Common myeloid progenitor, CD34-positive (primary cell): ENCODE results near the gene GRP.

ENCODE experiments used
- CTCF ChIA-PET: fragments of 350-600 bp; sonication (Branson Sonifier 250); formaldehyde crosslinking; loops from one replicate; lab custom pipeline; 2021; ENCODE audit warnings: antibody characterized with exemption; lab: Charles Lee
- POLR2A ChIA-PET: fragments of 350-600 bp; sonication (Branson Sonifier 250); formaldehyde crosslinking; loops from one replicate; lab custom pipeline; 2021; ENCODE audit warnings: antibody characterized with exemption; lab: Charles Lee
- DNase-seq, 3 donors: peaks; one replicate each; pipeline versions ENCODE4 v3.0.0 to v3.0.0-alpha.2; 2013
- H3K27ac ChIP-seq, 2 experiments: 1 replicate in 1 of 2; 2 replicates in 1 of 2; pipeline ENCODE4 v1.7.0; 2013; ENCODE audit warnings: inconsistent platforms in 2 of 2, low read length in 2 of 2, mild to moderate bottlenecking in 2 of 2, low read depth in 1 of 2, moderate library complexity in 1 of 2; ENCODE audit not compliant: severe bottlenecking in 2 of 2, insufficient read depth in 1 of 2, poor library complexity in 1 of 2
- H3K27me3 ChIP-seq, 5 experiments: replicated peaks in 2 of 5; 1 replicate in 3 of 5; 2 replicates in 2 of 5; pipeline versions ENCODE4 v1.6.1 to v1.7.0; 2013; ENCODE audit warnings: low read length in 4 of 5, mild to moderate bottlenecking in 2 of 5, moderate library complexity in 2 of 5, inconsistent platforms in 1 of 5; ENCODE audit not compliant: insufficient read depth in 5 of 5, control insufficient read depth in 4 of 5
- H3K36me3 ChIP-seq, 4 experiments: 1 replicate in 2 of 4; 2 replicates in 2 of 4; pipeline versions ENCODE4 v1.6.1 to v1.7.0; 2013; ENCODE audit warnings: low read length in 3 of 4, control low read depth in 1 of 4, mild to moderate bottlenecking in 1 of 4; ENCODE audit not compliant: control insufficient read depth in 4 of 4, insufficient read depth in 4 of 4
- H3K4me1 ChIP-seq, 4 experiments: 1 replicate in 3 of 4; 2 replicates in 1 of 4; pipeline versions ENCODE4 v1.6.1 to v1.7.1; 2013; ENCODE audit warnings: low read length in 3 of 4, mild to moderate bottlenecking in 3 of 4, control low read depth in 1 of 4, inconsistent platforms in 1 of 4, moderate library complexity in 1 of 4; ENCODE audit not compliant: control insufficient read depth in 4 of 4, insufficient read depth in 4 of 4; ENCODE audit errors: control extremely low read depth in 1 of 4
- H3K4me3 ChIP-seq, 7 experiments: 1 replicate in 4 of 7; 2 replicates in 3 of 7; pipeline versions ENCODE4 v1.5.1 to v1.7.0; 2013; ENCODE audit warnings: mild to moderate bottlenecking in 7 of 7, low read length in 6 of 7, moderate library complexity in 6 of 7, inconsistent platforms in 2 of 7, low read depth in 2 of 7, control low read depth in 1 of 7; ENCODE audit not compliant: insufficient read depth in 4 of 7, control insufficient read depth in 1 of 7; ENCODE audit errors: extremely low read depth in 1 of 7
- H3K9me3 ChIP-seq, 5 experiments: 1 replicate in 4 of 5; 2 replicates in 1 of 5; pipeline versions ENCODE4 v1.6.1 to v1.7.1; 2013; ENCODE audit warnings: low read length in 4 of 5, mild to moderate bottlenecking in 2 of 5, inconsistent platforms in 1 of 5, low read depth in 1 of 5, moderate library complexity in 1 of 5; ENCODE audit not compliant: control insufficient read depth in 4 of 5, insufficient read depth in 2 of 5; ENCODE audit errors: control extremely low read depth in 1 of 5
- WGBS: methylation state at CpG from one replicate; pipeline ENCODE4 v1.1.5; 2013; ENCODE audit not compliant: insufficient coverage; 5-methylcytosine and 5-hydroxymethylcytosine counted together

Gene GRP

GRCh38 chr18:59196161-59196725, 23.7 kb upstream of the GRP start:
- Histone ChIP-seq H3K4me1 (no peaks in the 10 kb centered on the region), H3K27me3 (peaks cover 0 to 3% (median 3%) of the 10 kb centered on the region in 5 experiments), H3K27ac (no peak overlapping the region), H3K36me3 (no peaks in the 10 kb centered on the region), H3K9me3 (no peaks in the 10 kb centered on the region), H3K4me3 (no peak overlapping the region)
- CTCF ChIA-PET: no interaction called here
- 97% methylated on average over 3 of the region's 4 CpGs for WGBS
- POLR2A ChIA-PET: no interaction called here
- DNase-seq: no peak

GRCh38 chr18:59197636-59198035, 22.3 kb upstream of the GRP start:
- CTCF ChIA-PET: interaction anchor here (0.5 kb wide), 1 partner anchor 199 kb away, joined by 3 read pairs; no protein-coding TSS in a partner anchor

GRCh38 chr18:59198215-59198614, 21.7 kb upstream of the GRP start:
- H3K27ac ChIP-seq: no peak overlapping the region
- CTCF ChIA-PET: no interaction called here
- POLR2A ChIA-PET: no interaction called here
- H3K9me3 ChIP-seq: no peaks in the 10 kb centered on the region
- no peaks in the 10 kb centered on the region for H3K4me1 ChIP-seq
- no peaks in the 10 kb centered on the region for H3K36me3 ChIP-seq
- H3K4me3 ChIP-seq: no peak overlapping the region
- 80% methylated on average over 3 of the region's 6 CpGs for WGBS
- no peak for DNase-seq
- H3K27me3 ChIP-seq: peaks cover 0 to 6% (median 3%) of the 10 kb centered on the region in 5 experiments

More at GRCh38 chr18:59197636-59198035, 22.3 kb upstream of the GRP start:
- Histone ChIP-seq H3K4me1 (no peaks in the 10 kb centered on the region), H3K27me3 (peaks cover 0 to 5% (median 3%) of the 10 kb centered on the region in 5 experiments), H3K27ac (no peak overlapping the region), H3K4me3 (no peak overlapping the region), H3K9me3 (no peaks in the 10 kb centered on the region), H3K36me3 (no peaks in the 10 kb centered on the region)
- 91% methylated on average over 2 of the region's 2 CpGs for WGBS
- DNase-seq: no peak
- POLR2A ChIA-PET: no interaction called here

- no peak overlapping the region for H3K4me3 ChIP-seq
- WGBS: 86% methylated on average over 2 of the region's 3 CpGs
- no peak overlapping the region for H3K27ac ChIP-seq
- no peak for DNase-seq
- no peaks in the 10 kb centered on the region for H3K4me1 ChIP-seq
- H3K36me3 ChIP-seq: no peaks in the 10 kb centered on the region
- no peaks in the 10 kb centered on the region for H3K9me3 ChIP-seq
- ChIA-PET CTCF (no interaction called here), POLR2A (no interaction called here)
- peaks cover 0 to 6% (median 3%) of the 10 kb centered on the region in 5 experiments for H3K27me3 ChIP-seq
Observed at GRCh38 chr18:59200787-59201186, 19.2 kb upstream of the GRP start.

GRCh38 chr18:59202258-59202820, 17.6 kb upstream of the GRP start:
- Histone ChIP-seq H3K9me3 (no peaks in the 10 kb centered on the region), H3K27ac (no peak overlapping the region), H3K27me3 (peaks cover 3 to 17% (median 5%) of the 10 kb centered on the region in 5 experiments), H3K4me3 (no peak overlapping the region), H3K4me1 (no peaks in the 10 kb centered on the region), H3K36me3 (no peaks in the 10 kb centered on the region)
- DNase-seq: no peak
- POLR2A ChIA-PET: no interaction called here
- CTCF ChIA-PET: interaction anchor here (0.5 to 1.1 kb wide), 2 partner anchors 9 to 14 kb away, joined by 3 read pairs; no protein-coding TSS in a partner anchor

GRCh38 chr18:59207506-59207905, 12.5 kb upstream of the GRP start:
- Histone ChIP-seq H3K27ac (no peak overlapping the region), H3K4me1 (no peaks in the 10 kb centered on the region), H3K27me3 (peaks cover 2 to 22% (median 8%) of the 10 kb centered on the region in 5 experiments), H3K4me3 (no peak overlapping the region), H3K36me3 (no peaks in the 10 kb centered on the region), H3K9me3 (no peaks in the 10 kb centered on the region)
- DNase-seq: no peak
- CTCF ChIA-PET: no interaction called here
- POLR2A ChIA-PET: no interaction called here
- WGBS: 76% methylated on average over 5 of the region's 6 CpGs

- POLR2A ChIA-PET: no interaction called here
- Histone ChIP-seq H3K27me3 (peaks cover 2 to 18% (median 8%) of the 10 kb centered on the region in 5 experiments), H3K4me1 (no peaks in the 10 kb centered on the region), H3K9me3 (no peaks in the 10 kb centered on the region), H3K27ac (no peak overlapping the region), H3K4me3 (no peak overlapping the region), H3K36me3 (no peaks in the 10 kb centered on the region)
- 92% methylated on average over 3 of the region's 6 CpGs for WGBS
- CTCF ChIA-PET: no interaction called here
- no peak for DNase-seq
Observed at GRCh38 chr18:59208602-59209125, 11.3 kb upstream of the GRP start.
